ENCODE measurements around the gene ADGRL2.
"Not testable (repeated sequence)": the region's sequence is repeated elsewhere in the genome, so short reads cannot be mapped to it uniquely, and the experiment has no call there.

Gene ADGRL2

DNA sequence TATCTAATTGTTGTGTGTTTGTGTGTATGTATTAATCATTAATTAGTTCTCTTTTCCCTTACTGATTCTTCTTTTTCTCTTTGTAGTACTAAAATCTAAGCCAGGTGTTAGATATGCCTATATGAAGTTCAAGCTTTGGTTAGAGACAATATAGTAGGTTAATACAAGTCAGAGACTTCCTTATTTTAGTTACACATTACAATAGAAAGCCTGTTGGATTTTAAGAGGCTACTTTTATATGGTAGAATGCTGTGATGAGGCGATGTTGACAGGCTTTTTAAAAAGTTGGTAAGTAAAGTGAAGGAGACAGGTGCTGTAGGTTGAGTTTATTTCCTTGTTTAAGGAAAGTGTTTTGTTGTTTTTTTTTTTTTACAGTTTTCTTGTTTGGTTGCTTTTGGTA, 45.9 kb downstream of the ADGRL2 start:
- in situ Hi-C loops (cut with MboI; ENCODE audit: low sequenced_read_pairs): no loop called here

DNA sequence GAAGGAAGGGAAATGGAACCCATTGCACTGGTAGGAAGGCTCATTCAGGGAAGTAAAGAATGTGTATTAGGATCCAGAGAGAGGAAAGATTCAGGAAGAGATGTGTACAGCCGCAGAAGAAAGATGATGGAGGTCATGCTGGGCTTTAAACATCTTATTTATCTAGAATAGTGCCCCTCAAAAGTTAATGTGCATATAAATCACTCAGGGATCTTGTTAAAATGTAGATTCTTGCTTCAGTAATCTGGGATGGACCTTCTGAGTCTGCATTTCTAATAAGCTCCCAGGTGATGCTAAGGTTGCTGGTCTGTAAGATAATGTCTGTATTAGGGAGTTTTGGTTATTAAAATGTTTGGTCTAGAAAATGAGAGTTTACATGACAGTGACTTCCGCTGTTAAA, 46.3 kb downstream of the ADGRL2 start:
- in situ Hi-C loops (cut with MboI; ENCODE audit: low sequenced_read_pairs): no loop called here

DNA sequence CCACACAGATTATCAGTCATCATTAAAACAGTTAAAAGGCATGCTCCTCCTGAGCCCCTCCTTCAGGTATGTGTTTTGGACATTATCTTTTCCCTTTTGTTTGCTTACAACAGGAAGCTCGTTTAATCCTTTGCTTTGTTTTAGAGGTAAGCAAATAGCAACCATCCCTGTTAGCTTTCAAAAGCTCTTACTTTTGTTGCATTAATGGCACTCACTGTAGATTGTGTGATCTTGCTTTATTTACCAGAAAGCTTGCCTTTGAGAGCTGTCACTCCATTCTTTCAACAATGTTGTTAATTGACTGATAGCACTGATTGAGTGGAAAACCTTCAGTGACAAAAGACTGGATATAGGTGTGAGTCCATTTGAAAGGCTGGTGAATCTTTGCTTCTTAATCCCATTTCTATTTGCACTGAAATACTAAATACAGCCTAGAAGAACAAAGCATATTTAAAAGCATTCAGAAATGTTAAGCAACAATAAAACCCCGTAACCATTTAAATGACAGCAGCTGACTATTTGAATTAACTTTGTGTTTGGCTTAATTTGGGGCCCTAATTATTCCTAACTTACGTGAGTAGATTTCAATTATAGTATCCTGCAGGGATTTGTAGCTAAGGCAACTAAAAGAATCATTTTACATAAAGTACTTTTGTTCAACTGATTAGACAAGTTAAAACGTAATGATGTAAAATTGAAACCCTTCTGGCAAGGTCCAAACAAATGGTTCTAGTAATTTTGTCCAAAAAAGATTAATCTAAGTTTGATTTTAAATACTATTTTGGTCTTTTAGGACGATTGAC, 48.3 kb downstream of the ADGRL2 start:
- in situ Hi-C loops (cut with MboI; ENCODE audit: low sequenced_read_pairs): no loop called here

DNA sequence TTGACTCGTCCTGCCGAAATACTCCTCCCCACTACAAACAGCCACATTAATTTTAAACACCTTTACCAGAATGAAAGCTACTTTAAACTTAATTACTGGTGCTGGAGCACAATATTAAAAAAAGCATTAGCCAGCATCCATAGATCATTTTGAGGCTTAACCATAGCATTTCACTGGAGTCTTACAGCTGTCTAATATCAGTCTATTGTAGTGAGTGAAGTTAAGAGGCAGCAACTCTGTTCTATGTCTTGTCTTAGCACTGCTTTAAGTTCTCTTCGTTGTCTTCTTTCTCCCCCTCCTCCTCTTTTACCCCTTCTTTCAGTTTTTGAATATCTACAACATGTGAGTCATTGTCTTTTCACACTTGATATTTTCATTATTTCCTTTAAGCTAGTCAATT, 49.3 kb downstream of the ADGRL2 start:
- in situ Hi-C loops (cut with MboI; ENCODE audit: low sequenced_read_pairs): no loop called here

DNA sequence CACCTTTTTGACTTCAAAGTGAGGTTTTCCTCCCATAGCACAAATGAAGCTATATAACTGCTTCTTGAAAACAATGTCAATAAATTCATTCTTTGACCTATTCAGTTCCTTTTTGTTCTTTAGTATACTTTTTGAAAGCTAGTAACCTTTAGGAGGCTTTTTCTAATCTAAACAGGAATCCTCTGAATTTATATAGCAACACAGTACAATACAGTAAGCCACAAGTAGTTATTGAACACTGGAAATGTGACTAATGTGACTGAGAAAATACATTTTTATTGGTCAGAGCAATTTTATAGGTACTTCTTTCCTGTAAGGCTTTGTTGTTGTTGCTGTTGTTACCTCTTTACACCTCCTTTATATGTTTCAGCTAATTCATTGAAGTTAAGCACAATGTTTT, 49.8 kb downstream of the ADGRL2 start:
- in situ Hi-C loops (cut with MboI; ENCODE audit: low sequenced_read_pairs): no loop called here

DNA sequence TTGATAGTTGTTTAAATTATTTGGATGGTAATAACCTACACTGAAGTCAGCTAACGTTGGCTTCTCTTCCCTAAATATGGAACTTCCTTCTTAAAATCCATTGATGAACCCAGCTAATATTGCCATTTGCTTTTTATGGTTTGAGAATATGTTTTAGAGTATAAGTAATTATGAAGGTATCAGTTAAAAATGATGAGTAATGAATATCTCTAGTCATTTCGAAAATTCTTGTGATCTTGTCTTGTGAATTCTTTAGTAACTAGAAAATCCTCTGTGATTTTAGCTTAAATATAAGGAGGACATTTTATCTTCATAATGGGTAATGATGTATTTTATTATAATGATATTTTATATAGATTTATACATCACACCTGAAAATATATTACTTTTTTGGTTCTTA, 50.5 kb downstream of the ADGRL2 start:
- in situ Hi-C loops (cut with MboI; ENCODE audit: low sequenced_read_pairs): no loop called here

DNA sequence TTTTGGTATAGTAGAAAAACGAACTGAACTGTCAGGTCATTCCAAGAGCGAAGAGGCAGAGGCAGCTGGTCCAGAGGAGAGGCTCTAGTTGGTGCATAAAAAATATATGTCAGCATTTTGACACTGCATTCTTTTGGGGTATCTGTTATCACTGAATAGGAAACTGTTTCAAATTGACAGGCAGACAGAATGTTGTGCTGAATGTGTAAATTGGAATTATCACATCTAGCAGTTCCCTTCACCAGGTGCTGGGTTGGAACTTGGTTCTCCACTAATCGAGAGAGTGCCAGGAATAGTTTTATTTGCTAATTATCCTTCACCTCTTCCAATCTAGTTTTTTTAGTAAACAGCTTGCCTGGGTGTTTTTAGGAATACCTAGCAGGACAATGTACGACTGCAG, 52.2 kb downstream of the ADGRL2 start:
- in situ Hi-C loops (cut with MboI; ENCODE audit: low sequenced_read_pairs): no loop called here

DNA sequence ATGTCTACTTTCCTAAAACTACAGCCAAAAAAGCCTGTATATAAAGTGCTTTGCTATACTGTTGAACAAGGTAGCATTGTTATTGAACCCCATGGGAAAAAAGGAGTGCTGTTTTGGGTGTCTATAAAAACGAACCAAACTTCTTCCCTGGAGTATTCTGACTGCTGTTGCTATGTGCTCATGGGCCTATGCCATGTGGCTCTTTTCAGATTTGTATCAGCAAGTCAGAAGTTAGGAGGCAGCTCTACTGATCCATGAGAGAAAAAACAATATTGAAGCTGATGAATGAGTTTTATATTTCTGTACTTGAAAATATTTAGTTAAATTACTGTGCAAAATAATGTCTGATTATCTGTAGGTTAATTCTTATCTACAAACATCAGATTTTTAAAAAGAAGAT, 66.5 kb downstream of the ADGRL2 start:
- in situ Hi-C loops (cut with MboI; ENCODE audit: low sequenced_read_pairs): no loop called here

DNA sequence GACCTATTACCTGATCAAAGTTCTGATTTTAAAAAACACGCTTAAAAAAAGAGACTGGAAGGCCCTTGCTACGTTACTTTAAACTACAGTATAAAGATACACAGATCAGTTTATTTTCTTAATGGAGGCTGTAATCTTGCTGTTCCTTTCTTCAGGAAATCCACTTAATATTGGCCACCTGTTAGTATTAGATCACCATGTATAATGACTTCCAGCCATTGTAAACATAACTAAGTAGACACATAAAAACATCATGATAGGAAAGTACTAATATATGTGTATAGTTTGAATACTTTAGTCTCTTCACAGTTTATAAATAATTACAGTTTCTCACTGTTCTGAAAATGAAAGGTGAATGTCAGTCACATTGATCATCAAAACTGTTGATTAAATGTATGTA, 68.6 kb downstream of the ADGRL2 start:
- in situ Hi-C loops (cut with MboI; ENCODE audit: low sequenced_read_pairs): no loop called here

DNA sequence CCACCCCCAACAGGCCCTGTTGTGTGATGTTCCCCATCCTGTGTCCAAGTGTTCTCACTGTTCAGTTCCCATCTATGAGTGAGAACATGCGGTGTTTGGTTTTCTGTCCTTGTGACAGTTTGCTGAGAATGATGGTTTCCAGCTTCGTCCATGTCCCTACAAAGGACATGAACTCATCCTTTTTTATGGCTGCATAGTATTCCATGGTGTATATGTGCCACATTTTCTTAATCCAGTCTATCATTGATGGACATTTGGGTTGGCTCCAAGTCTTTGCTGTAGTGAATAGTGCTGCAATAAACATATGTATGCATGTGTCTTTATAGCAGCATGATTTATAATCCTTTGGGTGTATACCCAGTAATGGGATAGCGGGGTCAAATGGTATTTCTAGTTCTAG, 70.4 kb downstream of the ADGRL2 start:
- in situ Hi-C loops (cut with MboI; ENCODE audit: low sequenced_read_pairs): not testable (repeated sequence)

DNA sequence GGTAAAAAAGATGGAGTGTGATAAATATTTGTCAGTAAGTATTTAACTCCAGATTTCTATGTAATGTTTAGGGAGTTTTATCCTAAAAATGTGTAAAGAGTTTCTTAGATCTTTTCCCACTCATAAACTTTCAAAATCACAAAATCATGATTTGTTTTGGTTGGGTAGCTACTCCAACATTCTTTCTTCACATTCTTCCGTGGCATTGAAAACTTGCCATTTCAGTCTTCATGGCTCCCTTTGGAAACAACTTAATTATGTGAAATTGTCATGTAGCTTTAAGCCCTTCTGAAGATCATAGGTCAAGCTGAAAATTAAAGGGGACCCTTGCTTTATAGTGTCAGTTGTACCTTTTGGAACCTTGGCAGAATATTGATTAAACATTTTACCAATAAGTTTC, 73.2 kb downstream of the ADGRL2 start:
- in situ Hi-C loops (cut with MboI; ENCODE audit: low sequenced_read_pairs): no loop called here

DNA sequence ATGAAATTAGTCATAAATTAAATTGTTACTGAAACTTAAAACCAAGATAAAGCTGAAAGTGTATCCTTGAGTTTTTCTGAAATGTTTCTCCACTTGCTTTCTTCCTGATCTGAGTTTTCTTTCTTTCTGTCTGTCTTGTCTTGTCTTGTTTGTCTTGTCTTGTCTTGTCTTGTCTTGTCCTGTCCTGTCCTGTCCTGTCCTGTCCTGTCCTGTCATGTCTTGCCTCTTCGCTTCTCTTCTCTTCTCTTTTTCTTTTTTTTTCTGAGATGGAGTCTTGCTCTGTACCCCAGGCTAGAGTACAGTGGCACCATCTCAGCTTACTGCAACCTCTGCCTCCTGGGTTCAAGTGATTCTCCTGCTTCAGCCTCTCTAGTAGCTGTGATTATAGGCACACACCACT, 73.7 kb downstream of the ADGRL2 start:
- in situ Hi-C loops (cut with MboI; ENCODE audit: low sequenced_read_pairs): no loop called here

DNA sequence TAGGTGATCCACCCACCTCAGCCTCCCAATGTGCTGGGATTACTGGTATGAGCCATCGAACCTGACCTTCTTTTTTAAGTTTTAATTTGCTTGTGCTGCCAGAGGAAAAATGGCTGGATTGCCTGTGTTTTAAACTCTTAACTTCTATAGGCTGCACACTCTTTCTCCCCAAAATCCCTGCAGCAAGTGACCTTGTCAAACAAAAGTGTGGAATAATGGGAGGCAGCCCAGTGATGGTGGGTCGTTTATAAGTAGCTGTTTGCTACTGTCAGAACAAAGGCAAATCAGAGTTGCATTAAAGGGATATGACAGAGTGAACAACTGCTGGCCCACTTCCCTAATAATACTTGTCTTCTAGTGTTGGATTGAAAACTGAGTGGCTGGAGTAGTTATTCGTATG, 74.2 kb downstream of the ADGRL2 start:
- in situ Hi-C loops (cut with MboI; ENCODE audit: low sequenced_read_pairs): no loop called here

DNA sequence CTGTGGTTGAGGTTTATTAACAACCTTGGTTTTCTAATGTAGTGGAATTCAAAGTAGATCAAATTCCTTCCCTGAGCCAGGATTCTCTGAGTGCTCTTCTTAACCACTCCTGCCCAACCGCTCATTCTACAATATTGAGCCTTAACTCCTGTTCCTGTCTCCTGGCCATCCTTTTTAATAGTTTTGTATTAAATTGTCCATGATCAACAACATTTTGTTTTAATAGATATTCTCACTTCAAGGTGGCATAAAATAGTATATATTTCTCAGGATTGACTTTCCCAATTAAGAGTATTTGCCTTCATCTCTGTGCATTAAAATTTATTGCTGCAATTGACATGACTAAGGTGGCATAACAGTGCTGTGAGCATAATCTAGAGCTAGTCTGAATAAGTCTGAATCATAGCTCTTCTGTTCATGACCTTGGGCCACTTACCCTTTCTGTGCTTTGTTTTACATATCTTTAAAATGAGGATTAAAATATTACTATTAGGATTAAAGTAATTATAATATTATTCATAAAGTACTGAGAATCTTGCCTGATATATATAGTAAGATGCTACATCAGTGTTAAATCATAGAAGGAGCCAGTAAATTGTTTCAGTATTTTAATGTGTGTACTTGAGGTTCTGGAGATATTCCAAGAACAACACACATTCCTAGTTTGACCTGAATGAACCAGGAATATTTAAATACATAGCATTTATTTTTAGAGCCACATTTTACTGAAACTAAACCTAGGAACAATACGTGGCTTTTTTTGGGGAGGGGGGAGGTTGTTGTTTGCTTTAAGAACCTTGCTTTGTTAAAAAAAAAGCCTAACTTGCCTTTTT, 76.4 kb downstream of the ADGRL2 start:
- in situ Hi-C loops (cut with MboI; ENCODE audit: low sequenced_read_pairs): no loop called here

DNA sequence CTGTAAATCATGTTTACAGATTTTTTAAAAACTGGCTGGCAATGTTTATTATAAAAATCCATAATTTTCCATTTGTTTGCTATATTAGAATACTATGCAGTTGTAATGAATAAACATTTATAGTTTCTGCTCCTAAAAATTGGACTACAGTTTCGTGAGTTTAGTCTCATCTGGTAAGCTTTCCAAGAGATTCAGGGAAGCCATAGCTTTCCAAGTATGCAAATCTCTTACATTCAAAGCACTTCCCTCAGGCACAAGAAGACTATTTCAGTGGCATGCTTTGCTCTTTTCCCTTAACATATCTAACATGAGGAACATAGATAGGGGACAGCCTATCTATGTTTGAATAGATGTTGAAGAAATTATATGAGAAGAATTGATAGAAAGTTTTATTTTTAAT, 77.2 kb downstream of the ADGRL2 start:
- in situ Hi-C loops (cut with MboI; ENCODE audit: low sequenced_read_pairs): no loop called here

DNA sequence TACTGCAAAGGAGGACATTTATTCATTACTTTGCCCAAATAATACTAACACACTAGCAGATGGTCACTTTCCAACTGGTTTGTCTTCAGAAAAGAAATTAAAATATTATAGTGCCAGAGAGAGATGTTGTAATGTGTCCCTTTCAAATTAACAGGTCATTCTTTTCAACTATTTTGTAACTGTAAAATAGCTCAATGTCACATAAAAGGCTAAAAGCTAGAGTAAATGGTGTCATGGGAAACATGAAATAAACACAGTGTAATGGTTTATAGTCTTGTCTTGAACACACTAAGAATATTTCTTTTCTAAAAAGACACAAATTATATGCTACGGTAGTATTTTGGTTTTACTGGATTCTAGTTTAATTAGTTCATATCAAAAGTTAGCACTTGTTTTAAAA, 77.8 kb downstream of the ADGRL2 start:
- in situ Hi-C loops (cut with MboI; ENCODE audit: low sequenced_read_pairs): no loop called here

DNA sequence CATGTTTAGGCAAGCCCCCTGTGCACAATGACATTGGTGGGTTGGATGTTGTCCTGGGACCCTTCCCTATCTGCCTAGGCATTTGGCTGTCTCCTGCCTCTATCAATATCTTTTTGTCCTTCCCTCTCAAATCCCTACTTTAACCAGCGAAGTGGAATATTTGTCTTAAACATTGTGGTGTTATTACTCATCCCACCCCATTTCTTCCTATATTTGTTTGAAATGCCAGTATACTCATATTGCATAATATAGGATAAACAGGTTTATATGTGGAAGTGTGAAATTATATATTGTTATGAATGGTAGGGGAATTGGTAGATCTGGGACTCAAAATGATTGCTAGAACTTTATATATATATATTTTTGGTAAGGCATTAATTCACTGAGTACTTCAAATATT, 80.0 kb downstream of the ADGRL2 start:
- in situ Hi-C loops (cut with MboI; ENCODE audit: low sequenced_read_pairs): no loop called here

DNA sequence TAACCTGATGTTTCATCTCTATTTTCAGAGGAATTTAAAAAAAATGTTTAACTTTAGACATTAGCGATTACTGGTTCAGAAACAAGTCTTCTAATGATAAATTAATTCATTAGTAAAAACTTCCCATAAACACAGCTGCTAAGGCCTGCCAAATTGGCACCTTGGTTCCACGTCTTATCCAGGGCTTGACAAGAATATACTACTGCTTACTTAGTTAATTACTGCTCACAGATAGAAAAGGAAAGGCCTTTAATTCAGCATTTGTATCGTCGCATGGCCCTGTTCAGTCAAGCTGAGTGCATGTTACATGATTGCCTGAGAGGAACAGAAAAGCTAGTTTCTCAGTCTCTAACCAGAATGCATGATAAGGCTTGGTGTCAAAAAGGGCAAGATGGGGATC, 84.6 kb downstream of the ADGRL2 start:
- in situ Hi-C loops (cut with MboI; ENCODE audit: low sequenced_read_pairs): no loop called here

DNA sequence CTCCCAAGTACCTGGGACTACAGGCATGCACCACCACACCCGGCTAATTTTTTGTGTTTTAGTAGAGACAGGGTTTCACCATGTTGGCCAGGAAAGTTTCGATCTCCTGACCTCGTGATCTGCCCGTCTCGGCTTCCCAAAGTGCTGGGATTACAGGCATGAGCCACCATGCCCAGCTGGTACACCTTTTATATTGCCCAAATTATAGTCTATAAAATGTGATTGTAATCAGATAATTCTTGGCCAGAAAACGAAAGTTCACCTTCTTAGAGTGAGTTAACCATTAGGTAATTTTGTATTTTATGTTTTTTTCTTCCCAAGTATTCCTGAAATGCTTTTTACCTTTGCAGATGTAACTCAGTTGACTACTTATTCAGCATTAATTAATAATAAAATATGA, 85.6 kb downstream of the ADGRL2 start:
- in situ Hi-C loops (cut with MboI; ENCODE audit: low sequenced_read_pairs): not testable (repeated sequence)

DNA sequence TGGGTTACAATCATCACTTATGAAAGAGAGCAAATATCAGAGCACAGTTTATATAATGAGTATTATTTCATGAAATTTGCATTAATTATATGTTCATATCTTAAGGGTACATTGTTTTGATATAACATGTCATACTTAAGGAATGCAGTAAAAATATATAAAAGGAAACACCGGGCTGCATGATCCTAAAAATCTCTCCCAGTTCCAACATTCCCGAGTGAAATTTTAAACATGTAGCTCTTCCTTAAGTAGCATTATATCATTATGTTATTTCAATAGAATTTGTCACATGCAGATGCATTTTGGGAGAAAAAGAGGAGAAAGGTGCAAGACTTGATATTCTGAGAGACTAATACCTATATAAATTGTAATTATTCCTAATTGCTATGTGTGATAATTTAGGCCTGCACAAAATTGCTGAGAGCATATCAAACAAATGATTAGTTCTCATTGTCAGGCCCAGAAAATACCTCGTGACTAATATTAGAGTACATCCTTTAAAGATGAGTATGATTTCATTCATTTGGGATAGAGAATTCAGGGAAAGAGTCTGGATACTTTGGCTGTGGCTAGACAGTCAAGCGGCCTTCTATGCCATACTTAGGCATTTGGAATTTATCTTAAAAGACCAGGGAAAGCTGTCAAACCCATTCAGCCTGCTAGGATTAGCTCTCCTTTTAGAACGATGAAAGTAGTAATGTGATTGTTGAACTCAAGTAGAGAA, 86.8 kb downstream of the ADGRL2 start:
- in situ Hi-C loops (cut with MboI; ENCODE audit: low sequenced_read_pairs): no loop called here

DNA sequence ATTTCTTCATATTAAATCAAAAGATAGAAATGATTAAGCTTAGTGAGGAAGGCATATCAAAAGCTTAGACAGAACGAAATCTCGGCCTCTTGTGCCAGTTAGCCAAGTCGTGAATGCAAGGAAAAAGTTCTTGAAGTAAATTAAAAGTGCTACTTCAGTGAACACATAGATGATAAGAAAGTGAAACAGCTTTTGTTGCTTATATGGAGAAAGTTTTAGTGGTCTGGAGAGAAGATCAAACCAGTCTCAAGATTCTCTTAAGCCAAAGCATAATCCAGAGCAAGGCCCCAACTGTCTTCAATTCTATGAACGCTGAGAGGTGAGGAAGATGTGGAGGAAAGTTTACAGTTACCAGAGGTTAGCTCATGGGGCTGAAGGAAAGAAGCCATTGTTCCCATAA, 88.4 kb downstream of the ADGRL2 start:
- in situ Hi-C loops (cut with MboI; ENCODE audit: low sequenced_read_pairs): no loop called here

DNA sequence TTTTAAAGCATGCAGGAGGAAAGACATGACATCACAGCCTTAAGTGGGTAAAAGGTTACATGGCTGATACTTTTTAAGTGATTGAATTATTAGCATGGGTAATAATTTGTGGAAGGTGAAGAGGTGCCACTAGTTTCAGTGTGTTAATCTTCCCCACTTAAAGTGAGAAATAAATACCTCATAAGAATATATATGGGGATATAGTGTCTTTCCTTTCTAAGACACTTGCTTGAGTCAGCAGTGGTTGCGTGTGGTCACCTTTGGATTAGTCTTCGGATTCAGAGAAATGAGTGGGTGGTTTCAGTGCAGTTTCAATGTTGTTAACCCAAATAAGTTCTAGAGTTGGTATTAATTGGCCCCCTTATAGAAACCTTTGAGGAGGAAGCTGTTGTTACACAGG, 94.1 kb downstream of the ADGRL2 start:
- in situ Hi-C loops (cut with MboI; ENCODE audit: low sequenced_read_pairs): no loop called here
